Measurements from ENCODE around the gene GNL1. TPM values are rescaled to one million over a fixed set of nuclear protein-coding genes. Genes with fewer than 3 reads are reported as not detected.

Gene GNL1
- total RNA-seq, 2 donors from 2014 or later, result 18.7 to 24.7 TPM

GRCh38 chr6:30592287-30592686 lies 36.0 kb upstream of the GNL1 start:
- no peak overlapping the region for H3K27ac ChIP-seq
- ATAC-seq (no peak), DNase-seq (no peak)
- H3K36me3 ChIP-seq (replicated peaks in 1 of 2; ENCODE audit: insufficient read depth in 1 of 2, low read depth in 2 of 2), result peaks cover 9 to 29% of the 10 kb centered on the region in 2 donors
- WGBS, 2 donors, result 96 to 100% methylated on average over 1 of the region's 1 CpG
- no peaks in the 10 kb centered on the region for H3K27me3 ChIP-seq
- TF ChIP-seq CTCF (IDR thresholded peaks at IDR 0.05), result no peak
- no peak for TF ChIP-seq POLR2A (IDR thresholded peaks at IDR 0.05)
- no peaks in the 10 kb centered on the region for H3K9me3 ChIP-seq
- H3K4me1 ChIP-seq, result peaks cover 14% of the 10 kb centered on the region
- H3K4me3 ChIP-seq, result no peak overlapping the region
- intact Hi-C loops (cut with DNase I), result no loop called here

- ATAC-seq (peak; percentile 11), DNase-seq (no peak)
- intact Hi-C loops (cut with DNase I), result no loop called here
- H3K4me3 ChIP-seq, result no peak overlapping the region
- no peak for TF ChIP-seq POLR2A (IDR thresholded peaks at IDR 0.05)
- no peak for TF ChIP-seq CTCF (IDR thresholded peaks at IDR 0.05)
- H3K4me1 ChIP-seq, result peaks cover 14% of the 10 kb centered on the region
- no peaks in the 10 kb centered on the region for H3K9me3 ChIP-seq
- H3K27ac ChIP-seq, result peak overlapping the region in 1 of 4 donors; percentile 38
- H3K27me3 ChIP-seq, result no peaks in the 10 kb centered on the region
- H3K36me3 ChIP-seq (replicated peaks in 1 of 2; ENCODE audit: insufficient read depth in 1 of 2, low read depth in 2 of 2), result peaks cover 15 to 39% of the 10 kb centered on the region in 2 donors
- 33 to 35% methylated on average over 1 of the region's 1 CpG for WGBS, 2 donors
Measured at GRCh38 chr6:30591008-30591407, 34.7 kb upstream of the GNL1 start.

- ATAC-seq, result no peak
- Histone ChIP-seq H3K27me3 (no peaks in the 10 kb centered on the region), H3K36me3 (replicated peaks in 1 of 2; ENCODE audit: insufficient read depth in 1 of 2, low read depth in 2 of 2) (peaks cover 15 to 44% of the 10 kb centered on the region in 2 donors), H3K4me3 (no peak overlapping the region), H3K9me3 (no peaks in the 10 kb centered on the region), H3K4me1 (peaks cover 14% of the 10 kb centered on the region), H3K27ac (peak overlapping the region in 1 of 4 donors; percentile 38)
- 67 to 74% methylated on average over 8 of the region's 8 CpGs for WGBS, 2 donors
- intact Hi-C loops (cut with DNase I), result no loop called here
- DNase-seq, result no peak
- TF ChIP-seq CTCF (IDR thresholded peaks at IDR 0.05) (no peak), POLR2A (IDR thresholded peaks at IDR 0.05) (no peak)
Measured at GRCh38 chr6:30590509-30590908, 34.2 kb upstream of the GNL1 start.

- Histone ChIP-seq H3K27ac (no peak overlapping the region), H3K36me3 (replicated peaks in 1 of 2; ENCODE audit: insufficient read depth in 1 of 2, low read depth in 2 of 2) (peaks cover 15 to 51% of the 10 kb centered on the region in 2 donors), H3K4me3 (no peak overlapping the region), H3K9me3 (no peaks in the 10 kb centered on the region), H3K27me3 (no peaks in the 10 kb centered on the region), H3K4me1 (peaks cover 14% of the 10 kb centered on the region)
- WGBS, 2 donors, result 85 to 89% methylated on average over 12 to 15 of the region's 15 CpGs
- TF ChIP-seq CTCF (IDR thresholded peaks at IDR 0.05) (no peak), POLR2A (IDR thresholded peaks at IDR 0.05) (no peak)
- intact Hi-C loops (cut with DNase I), result no loop called here
- ATAC-seq (no peak), DNase-seq (no peak)
Measured at GRCh38 chr6:30589754-30590358, 33.6 kb upstream of the GNL1 start.

- DNase-seq (no peak), ATAC-seq (no peak)
- WGBS, 2 donors, result 90 to 96% methylated on average over 5 of the region's 5 CpGs
- Histone ChIP-seq H3K36me3 (replicated peaks in 1 of 2; ENCODE audit: insufficient read depth in 1 of 2, low read depth in 2 of 2) (peaks cover 30 to 70% of the 10 kb centered on the region in 2 donors), H3K4me1 (no peaks in the 10 kb centered on the region), H3K4me3 (no peak overlapping the region), H3K27me3 (no peaks in the 10 kb centered on the region), H3K27ac (no peak overlapping the region), H3K9me3 (no peaks in the 10 kb centered on the region)
- intact Hi-C loops (cut with DNase I), result no loop called here
- TF ChIP-seq POLR2A (IDR thresholded peaks at IDR 0.05) (no peak), CTCF (IDR thresholded peaks at IDR 0.05) (no peak)
Measured at GRCh38 chr6:30583921-30584320, 27.6 kb upstream of the GNL1 start.
